ENCODE results near the gene B4GALNT3.

B4GALNT3 gene

GRCh38 chr12:532908-533565 lies 73.3 kb downstream of the B4GALNT3 start:
- H3K4me1 Mint-ChIP-seq, result no peaks in the 10 kb centered on the region
- peak overlapping the region; percentile 60 for H3K27ac Mint-ChIP-seq
- peaks cover 4% of the 10 kb centered on the region for H3K27me3 Mint-ChIP-seq (ENCODE audit: low read depth, poor library complexity)
- peaks cover 24% of the 10 kb centered on the region for H3K36me3 Mint-ChIP-seq (ENCODE audit: low read depth)
- H3K9me3 Mint-ChIP-seq, result peaks cover 40% of the 10 kb centered on the region
- DNase-seq, result no peak
- no peak overlapping the region for H3K4me3 Mint-ChIP-seq
- TF ChIP-seq CTCF (IDR thresholded peaks at IDR 0.05), result no peak

DNA sequence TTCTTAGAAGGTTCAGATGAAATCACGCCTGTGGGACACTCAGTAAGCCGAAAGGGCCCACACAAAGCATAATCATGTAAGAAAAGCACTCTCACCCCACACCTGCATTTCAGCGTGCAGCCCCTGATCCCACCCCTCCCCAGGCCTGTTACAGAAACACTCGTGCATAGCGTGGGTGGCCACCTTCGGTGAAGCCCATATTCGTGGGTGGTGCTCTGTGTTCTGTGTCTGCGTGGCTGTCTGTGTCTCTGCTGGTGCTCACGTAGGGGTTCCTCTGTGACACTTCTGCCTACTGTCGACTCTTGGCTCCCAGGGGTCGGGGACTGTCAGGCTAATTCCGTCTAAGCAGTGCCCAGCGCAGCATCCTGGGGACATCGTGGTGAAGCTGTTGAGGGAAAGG lies 74.0 kb downstream of the B4GALNT3 start:
- no peak for DNase-seq
- Mint-ChIP-seq H3K4me3 (no peak overlapping the region), H3K4me1 (no peaks in the 10 kb centered on the region), H3K27ac (no peak overlapping the region), H3K27me3 (ENCODE audit: low read depth, poor library complexity) (peaks cover 4% of the 10 kb centered on the region), H3K9me3 (peaks cover 40% of the 10 kb centered on the region), H3K36me3 (ENCODE audit: low read depth) (peaks cover 24% of the 10 kb centered on the region)
- no peak for TF ChIP-seq CTCF (IDR thresholded peaks at IDR 0.05)

DNA sequence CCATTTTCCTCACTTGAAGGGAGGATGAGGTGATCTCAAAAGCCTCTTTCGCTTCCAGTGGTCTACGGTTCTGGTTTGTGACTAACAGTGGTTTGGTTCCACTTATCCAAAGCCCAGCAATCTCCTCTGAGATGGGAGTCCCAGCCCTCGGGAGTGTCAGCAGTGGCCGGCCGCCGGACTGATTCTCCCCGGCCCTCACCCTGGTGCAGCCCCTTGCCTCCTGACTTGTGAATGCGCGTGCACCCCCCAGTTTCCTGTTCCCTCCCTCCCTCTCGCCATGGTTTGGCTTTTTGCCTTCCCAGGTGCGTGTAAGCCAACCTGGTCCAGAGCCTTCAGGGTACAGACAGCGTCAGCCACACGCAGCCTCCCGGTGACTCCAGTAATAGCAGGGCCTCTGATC lies 74.5 kb downstream of the B4GALNT3 start:
- no peak for DNase-seq
- Mint-ChIP-seq H3K27me3 (ENCODE audit: low read depth, poor library complexity) (peaks cover under 1% of the 10 kb centered on the region), H3K27ac (peak overlapping the region; percentile 57), H3K36me3 (ENCODE audit: low read depth) (peaks cover 24% of the 10 kb centered on the region), H3K4me3 (no peak overlapping the region), H3K9me3 (peaks cover 36% of the 10 kb centered on the region), H3K4me1 (peaks cover 2% of the 10 kb centered on the region)
- no peak for TF ChIP-seq CTCF (IDR thresholded peaks at IDR 0.05)

- H3K4me1 Mint-ChIP-seq, result peaks cover 13% of the 10 kb centered on the region
- TF ChIP-seq CTCF (IDR thresholded peaks at IDR 0.05), result no peak
- H3K36me3 Mint-ChIP-seq (ENCODE audit: low read depth), result peaks cover 19% of the 10 kb centered on the region
- H3K27ac Mint-ChIP-seq, result no peak overlapping the region
- H3K9me3 Mint-ChIP-seq, result peaks cover 29% of the 10 kb centered on the region
- H3K27me3 Mint-ChIP-seq (ENCODE audit: low read depth, poor library complexity), result no peaks in the 10 kb centered on the region
- no peak overlapping the region for H3K4me3 Mint-ChIP-seq
- no peak for DNase-seq
Measured at GRCh38 chr12:535396-535795, 75.7 kb downstream of the B4GALNT3 start.

DNA sequence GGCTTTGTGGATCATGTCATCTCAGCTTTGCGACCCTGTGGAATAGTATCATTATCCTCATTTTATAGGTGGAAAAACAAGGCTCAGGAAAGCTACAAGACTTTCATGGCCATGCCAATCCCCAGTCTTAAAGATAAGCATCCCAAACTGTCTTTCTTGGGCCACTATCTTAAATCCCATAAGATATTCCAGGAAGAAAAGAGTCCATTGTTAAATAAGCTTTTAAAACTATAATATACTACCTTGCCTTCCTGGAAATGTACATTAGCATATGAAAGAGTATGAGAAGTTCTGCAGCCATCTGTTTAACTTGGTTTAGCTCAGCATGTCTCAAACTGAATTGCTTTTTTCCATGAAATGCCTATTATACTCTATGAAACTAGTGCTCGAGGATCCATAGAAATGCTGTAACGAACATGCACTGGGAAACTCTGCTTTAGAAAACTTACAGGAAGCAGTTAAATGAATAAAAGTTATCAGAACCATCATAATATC lies 77.1 kb downstream of the B4GALNT3 start:
- Mint-ChIP-seq H3K4me3 (no peak overlapping the region), H3K4me1 (peaks cover 22% of the 10 kb centered on the region), H3K9me3 (peaks cover 16% of the 10 kb centered on the region), H3K36me3 (ENCODE audit: low read depth) (peaks cover 10% of the 10 kb centered on the region), H3K27ac (no peak overlapping the region), H3K27me3 (ENCODE audit: low read depth, poor library complexity) (no peaks in the 10 kb centered on the region)
- no peak for TF ChIP-seq CTCF (IDR thresholded peaks at IDR 0.05)
- DNase-seq, result no peak

- H3K36me3 Mint-ChIP-seq (ENCODE audit: low read depth), result peaks cover under 1% of the 10 kb centered on the region
Measured at GRCh38 chr12:537772-538171, 78.0 kb downstream of the B4GALNT3 start.

More at GRCh38 chr12:537772-538171, 78.0 kb downstream of the B4GALNT3 start:
- Mint-ChIP-seq H3K9me3 (peaks cover 7% of the 10 kb centered on the region), H3K4me1 (peaks cover 32% of the 10 kb centered on the region), H3K4me3 (no peak overlapping the region), H3K27ac (no peak overlapping the region), H3K27me3 (ENCODE audit: low read depth, poor library complexity) (no peaks in the 10 kb centered on the region)
- DNase-seq, result no peak
- TF ChIP-seq CTCF (IDR thresholded peaks at IDR 0.05), result no peak

Data from nephron progenitor cell (in vitro differentiated cells).